WI38 (cell line): ENCODE results near the gene ELL.

ENCODE experiments used
- H3K4me3 ChIP-seq: 2 replicates; pipeline ENCODE4 v1.5.1; 2011; ENCODE audit warnings: low read depth, mild to moderate bottlenecking, control low read depth, low read length
- CTCF ChIP-seq: IDR thresholded peaks from 2 replicates; pipeline ENCODE4 v1.5.1; 2012; ENCODE audit warnings: low read depth, mild to moderate bottlenecking, control low read depth, low read length

ELL gene

GRCh38 chr19:18499055-18499775 lies 22.7 kb downstream of the ELL start:
- TF ChIP-seq CTCF: no peak

GRCh38 chr19:18496980-18497256 lies 25.0 kb downstream of the ELL start:
- H3K4me3 ChIP-seq: no peak overlapping the region
- TF ChIP-seq CTCF: no peak

More at GRCh38 chr19:18499055-18499775, 22.7 kb downstream of the ELL start:
- no peak overlapping the region for H3K4me3 ChIP-seq

- no peak for TF ChIP-seq CTCF
- no peak overlapping the region for H3K4me3 ChIP-seq
Measured at GRCh38 chr19:18496167-18496979, 25.5 kb downstream of the ELL start.

- no peak for TF ChIP-seq CTCF
- no peak overlapping the region for H3K4me3 ChIP-seq
Measured at GRCh38 chr19:18495204-18495911, 26.5 kb downstream of the ELL start.

- no peak overlapping the region for H3K4me3 ChIP-seq
- no peak for TF ChIP-seq CTCF
Measured at GRCh38 chr19:18494267-18494607, 27.6 kb downstream of the ELL start.

GRCh38 chr19:18493440-18494266 lies 28.2 kb downstream of the ELL start:
- TF ChIP-seq CTCF: no peak
- no peak overlapping the region for H3K4me3 ChIP-seq
